Astrocyte of the spinal cord (primary cell): ENCODE measurements around the gene GNAQ.

ENCODE experiments used
- DNase-seq: peaks from one replicate; pipeline ENCODE4 v3.0.0; 2011; ENCODE audit warnings: low read depth, low spot score
- H3K4me3 ChIP-seq: 2 replicates; pipeline ENCODE4 v1.5.1; 2011; ENCODE audit warnings: low read depth, mild to moderate bottlenecking, low read length, moderate library complexity
- in situ Hi-C: cut with HindIII; loops from 2 replicates; pipeline ENCODE4 v1.10.0; 2017; ENCODE audit warnings: low sequenced_read_pairs
- TF ChIP-seq, protein P1 (sequence below): IDR thresholded peaks from 2 replicates; pipeline ENCODE4 v1.5.1; 2012; ENCODE audit warnings: low read depth, mild to moderate bottlenecking, low read length, inconsistent platforms

Gene GNAQ

DNA sequence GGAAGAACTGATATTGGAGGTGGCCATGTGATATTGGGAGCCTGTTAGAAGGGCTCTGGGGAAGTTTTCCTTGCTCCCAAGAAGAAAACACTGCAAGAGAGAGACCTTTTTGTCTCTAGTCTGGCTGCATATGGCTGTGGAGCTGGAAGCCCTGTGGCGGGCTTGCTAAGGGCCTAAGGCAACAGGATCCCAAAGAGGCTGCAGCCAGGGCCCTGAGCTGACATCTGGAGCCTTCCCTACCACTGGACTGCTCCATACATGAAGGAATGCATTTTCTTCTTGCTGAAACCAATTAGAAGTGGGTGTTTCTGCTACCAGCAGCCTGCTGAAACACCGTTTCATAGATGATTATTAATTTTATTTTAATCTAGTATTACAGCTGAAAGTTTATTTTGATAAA, 42.2 kb downstream of the GNAQ start:
- TF ChIP-seq, protein P1, sequence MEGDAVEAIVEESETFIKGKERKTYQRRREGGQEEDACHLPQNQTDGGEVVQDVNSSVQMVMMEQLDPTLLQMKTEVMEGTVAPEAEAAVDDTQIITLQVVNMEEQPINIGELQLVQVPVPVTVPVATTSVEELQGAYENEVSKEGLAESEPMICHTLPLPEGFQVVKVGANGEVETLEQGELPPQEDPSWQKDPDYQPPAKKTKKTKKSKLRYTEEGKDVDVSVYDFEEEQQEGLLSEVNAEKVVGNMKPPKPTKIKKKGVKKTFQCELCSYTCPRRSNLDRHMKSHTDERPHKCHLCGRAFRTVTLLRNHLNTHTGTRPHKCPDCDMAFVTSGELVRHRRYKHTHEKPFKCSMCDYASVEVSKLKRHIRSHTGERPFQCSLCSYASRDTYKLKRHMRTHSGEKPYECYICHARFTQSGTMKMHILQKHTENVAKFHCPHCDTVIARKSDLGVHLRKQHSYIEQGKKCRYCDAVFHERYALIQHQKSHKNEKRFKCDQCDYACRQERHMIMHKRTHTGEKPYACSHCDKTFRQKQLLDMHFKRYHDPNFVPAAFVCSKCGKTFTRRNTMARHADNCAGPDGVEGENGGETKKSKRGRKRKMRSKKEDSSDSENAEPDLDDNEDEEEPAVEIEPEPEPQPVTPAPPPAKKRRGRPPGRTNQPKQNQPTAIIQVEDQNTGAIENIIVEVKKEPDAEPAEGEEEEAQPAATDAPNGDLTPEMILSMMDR, result no peak
- in situ Hi-C loops, result no loop called here
- no peak overlapping the region for H3K4me3 ChIP-seq
- no peak for DNase-seq

DNA sequence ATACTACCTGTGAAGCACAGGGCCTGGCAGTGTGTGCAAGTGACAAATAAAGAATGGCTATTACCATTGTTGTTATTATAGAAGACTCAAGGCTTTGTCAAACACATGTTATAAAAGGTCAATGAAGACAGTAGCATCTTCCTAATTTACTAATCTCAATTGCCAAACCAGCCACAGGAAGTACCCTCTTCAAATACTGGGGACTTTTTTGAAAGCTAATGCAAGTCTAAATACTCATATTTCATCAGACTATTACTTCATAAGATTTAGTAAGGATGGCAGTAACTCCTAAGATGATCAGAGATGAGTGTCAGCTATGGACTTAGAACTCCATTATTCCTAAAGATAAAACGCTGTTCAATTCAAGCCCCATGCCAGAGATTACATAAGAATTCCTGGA, 43.0 kb downstream of the GNAQ start:
- TF ChIP-seq, protein P1, result no peak
- no peak overlapping the region for H3K4me3 ChIP-seq
- in situ Hi-C loops, result no loop called here
- no peak for DNase-seq

DNA sequence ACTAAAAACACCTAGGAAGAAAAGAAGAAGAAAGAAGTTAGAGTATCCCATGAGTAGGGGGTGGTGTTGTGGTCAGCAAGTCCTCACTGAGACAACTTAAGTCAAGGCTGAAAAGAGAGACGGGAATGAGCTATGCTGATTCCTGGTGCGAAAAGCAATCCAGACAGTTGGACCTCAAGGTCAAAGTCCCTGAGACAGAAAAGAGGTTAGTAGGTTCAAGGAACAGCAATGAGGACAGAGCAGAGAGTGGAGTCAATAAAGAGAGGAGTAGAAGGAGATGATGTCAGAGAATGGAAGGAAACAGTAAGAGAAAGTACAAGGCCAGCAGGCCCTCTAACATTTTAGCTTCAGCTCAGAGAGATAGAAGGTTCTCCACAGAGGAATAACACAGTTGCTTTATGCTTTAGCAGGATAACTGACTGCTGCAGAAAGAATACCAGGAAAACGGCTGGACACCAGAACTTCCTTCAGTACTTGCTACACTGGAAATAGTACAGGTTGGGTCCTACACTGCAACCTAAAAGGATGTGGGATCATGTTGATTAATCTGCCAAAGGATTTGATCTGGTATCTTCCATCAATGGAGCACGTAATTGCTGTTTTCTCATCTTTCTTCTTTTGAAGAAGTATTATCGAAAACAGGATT, 43.6 kb downstream of the GNAQ start:
- DNase-seq, result no peak
- in situ Hi-C loops, result no loop called here
- TF ChIP-seq, protein P1, result no peak
- no peak overlapping the region for H3K4me3 ChIP-seq

DNA sequence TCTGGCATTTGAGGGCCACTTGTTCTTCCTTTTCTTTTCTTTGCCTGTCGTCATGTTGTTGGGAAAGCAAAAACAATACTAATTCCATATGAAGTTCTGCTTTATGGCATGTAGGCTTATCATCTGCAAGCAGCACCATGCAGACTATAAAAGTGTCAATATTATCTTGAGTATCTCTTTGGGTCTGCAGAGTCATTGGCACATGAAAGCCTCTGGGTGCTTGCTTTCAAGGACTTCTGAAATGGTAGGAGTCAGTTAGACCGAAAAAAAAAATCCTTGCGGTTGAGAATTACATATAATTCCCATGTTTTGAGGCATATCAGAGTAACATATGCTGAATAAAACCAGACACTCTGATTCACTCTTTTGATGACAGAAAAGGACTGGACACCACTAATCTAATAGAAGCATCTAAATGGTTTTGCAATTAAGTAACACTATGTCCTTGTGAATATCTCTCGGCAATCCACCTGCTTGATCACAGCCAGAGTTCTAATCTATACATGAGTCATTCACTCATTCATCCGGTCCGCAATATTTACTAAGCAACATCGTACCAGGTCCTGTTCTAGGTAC, 44.4 kb downstream of the GNAQ start:
- TF ChIP-seq, protein P1, result no peak
- in situ Hi-C loops, result no loop called here
- no peak overlapping the region for H3K4me3 ChIP-seq
- DNase-seq, result no peak

DNA sequence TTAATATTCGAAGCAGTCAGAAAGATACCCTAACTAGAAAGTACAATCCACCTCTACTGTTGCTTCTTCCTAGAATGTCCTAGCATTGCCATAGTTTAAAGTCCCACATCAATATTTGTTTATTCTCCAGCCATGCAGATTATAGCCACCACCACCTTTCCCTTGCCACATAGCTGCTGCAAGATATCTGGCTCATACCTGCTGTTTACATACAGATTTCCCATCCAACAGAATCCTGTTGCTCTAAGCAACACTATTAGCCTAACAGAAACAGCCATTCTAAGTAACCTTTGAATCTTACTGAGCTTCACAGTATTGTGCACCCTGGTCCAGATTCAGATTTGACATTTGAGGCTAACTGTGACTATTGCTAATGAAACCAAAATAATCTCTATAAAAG, 45.6 kb downstream of the GNAQ start:
- H3K4me3 ChIP-seq, result no peak overlapping the region
- in situ Hi-C loops, result no loop called here
- DNase-seq, result no peak
- TF ChIP-seq, protein P1, result no peak

DNA sequence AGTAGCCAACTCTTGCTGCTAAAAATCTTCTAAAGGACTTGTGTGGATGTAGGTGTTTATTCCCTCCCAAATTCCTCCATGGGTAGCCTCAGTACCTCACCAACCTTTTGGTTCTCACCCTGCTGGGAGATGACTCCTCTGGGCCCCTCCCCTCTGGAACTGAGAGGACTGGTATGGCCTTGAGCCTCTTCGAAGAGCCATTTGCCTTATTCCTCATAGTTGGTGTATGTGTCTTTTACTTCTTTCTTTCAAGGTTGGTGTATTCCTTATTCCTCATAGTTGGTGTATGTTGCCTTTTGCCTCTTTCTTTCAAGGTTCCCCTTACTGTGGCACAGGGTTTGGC, 48.3 kb downstream of the GNAQ start:
- no peak for DNase-seq
- H3K4me3 ChIP-seq, result no peak overlapping the region
- in situ Hi-C loops, result no loop called here
- TF ChIP-seq, protein P1, result no peak
